HG03175 (cell line): ENCODE data around the gene MTMR11.
A peak's percentile ranks its signal among the peaks of the same experiment; 100 is the strongest.
"Not testable (repeated sequence)": the region's sequence is repeated elsewhere in the genome, so short reads cannot be mapped to it uniquely, and the experiment has no call there.

Experiments used
- ATAC-seq: cut with Tn5 transposase; IDR thresholded peaks from one replicate; pipeline ENCODE4 v1.9.1; 2021; ENCODE audit warnings: mild to moderate bottlenecking, moderate library complexity; ENCODE audit not compliant: unreplicated experiment

Gene MTMR11

GRCh38 chr1:149903836-149904491, 32.7 kb downstream of the MTMR11 start:
- ATAC-seq, result no peak

- peak; percentile 96 for ATAC-seq
These were observed 37.0 kb downstream of the MTMR11 start, which contains the start of gene BOLA1 for GRCh38 chr1:149899460-149900284. TSS of gene BOLA1 (plus strand) at chr1:149899568. CDS start at chr1:149900060, 492 bp downstream.

GRCh38 chr1:149896575-149896974, 40.1 kb downstream of the MTMR11 start:
- ATAC-seq, result no peak

GRCh38 chr1:149888999-149889289, 47.7 kb downstream of the MTMR11 start:
- ATAC-seq, result no peak

- ATAC-seq, result peak; percentile 29
These were observed 48.3 kb downstream of the MTMR11 start for GRCh38 chr1:149888247-149888998.

- ATAC-seq, result peak; percentile 49
These were observed 49.0 kb downstream of the MTMR11 start for GRCh38 chr1:149887456-149888246.

- not testable (repeated sequence) for ATAC-seq
These were observed 49.6 kb downstream of the MTMR11 start for GRCh38 chr1:149887196-149887455.

GRCh38 chr1:149886396-149887195, 50.1 kb downstream of the MTMR11 start:
- peak; percentile 59 for ATAC-seq

GRCh38 chr1:149886121-149886395, 50.6 kb downstream of the MTMR11 start:
- not testable (repeated sequence) for ATAC-seq

- ATAC-seq, result peak; percentile 12
These were observed 51.1 kb downstream of the MTMR11 start for GRCh38 chr1:149885339-149886120.

GRCh38 chr1:149884433-149885338, 52.0 kb downstream of the MTMR11 start:
- ATAC-seq, result no peak

- ATAC-seq, result no peak
These were observed 53.0 kb downstream of the MTMR11 start for GRCh38 chr1:149883598-149884247.

- no peak for ATAC-seq
These were observed 54.8 kb downstream of the MTMR11 start for GRCh38 chr1:149881876-149882275.

GRCh38 chr1:149879556-149879955, 57.1 kb downstream of the MTMR11 start:
- no peak for ATAC-seq
